K562 (cell line): ENCODE data around the gene FAM193A.

ENCODE experiments used
- MAX ChIP-seq: sonication (generic); formaldehyde crosslinking; IDR thresholded peaks from 2 replicates; pipeline ENCODE4 v1.9.0; 2022; ENCODE audit warnings: mild to moderate bottlenecking, missing genetic modification reagents
- MXI1 ChIP-seq: IDR thresholded peaks from 2 replicates; pipeline ENCODE4 v1.6.1; 2011; ENCODE audit warnings: low read depth, mild to moderate bottlenecking, improper control_type of control experiment, low read length
- POLR2AphosphoS5 ChIP-seq: IDR thresholded peaks from 2 replicates; pipeline ENCODE4 v1.6.1; 2011; ENCODE audit warnings: mild to moderate bottlenecking, low read depth, low read length, moderate library complexity; ENCODE audit not compliant: control insufficient read depth, insufficient read depth
- STAT6 ChIP-seq: sonication (generic); formaldehyde crosslinking; IDR thresholded peaks from 2 replicates; pipeline ENCODE4 v1.8.1; 2023; ENCODE audit warnings: mild to moderate bottlenecking, missing genetic modification reagents

DNA sequence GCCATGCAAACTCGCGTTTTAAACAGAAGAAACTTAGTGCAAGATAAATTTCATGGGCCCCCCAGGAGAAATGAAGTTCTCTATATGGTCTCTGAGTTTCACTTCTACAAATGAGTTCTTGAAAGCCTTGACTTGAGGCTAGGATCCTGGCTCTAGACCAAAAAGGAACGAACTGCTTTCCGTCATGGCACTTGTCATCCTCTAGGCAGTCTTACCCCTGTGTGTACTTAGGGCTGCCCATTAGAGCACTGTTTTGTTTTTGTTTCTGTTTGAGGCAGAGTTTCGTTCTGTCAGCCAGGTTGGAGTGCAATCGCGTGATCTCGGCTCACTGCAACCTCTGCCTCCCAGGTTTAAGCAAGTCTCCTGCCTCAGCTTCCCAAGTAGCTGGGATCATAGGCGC lies 38.5 kb upstream of the FAM193A start:
- no peak for TF ChIP-seq MXI1
- no peak for TF ChIP-seq MAX
- TF ChIP-seq POLR2AphosphoS5, result no peak
- no peak for TF ChIP-seq STAT6 (CRISPR knock-in tag)
